ENCODE data around the gene CCND1. TPM values are rescaled to one million over a fixed set of nuclear protein-coding genes. Genes with fewer than 3 reads are reported as not detected.

Gene CCND1
- total and polyA plus RNA-seq, 9 donors, result 52.3 to 121 (median 74.7) TPM

GRCh38 chr11:69657456-69657910 is 16.5 kb downstream of the CCND1 start:
- WGBS (ENCODE audit: insufficient coverage), result 83% methylated on average over 12 of the region's 14 CpGs
- Histone ChIP-seq H3K4me3 (ENCODE audit: low read length) (no peak overlapping the region), H3K27ac (ENCODE audit: low read length) (no peak overlapping the region), H3K36me3 (ENCODE audit: control insufficient read depth, insufficient read depth, low read length) (peaks cover 18% of the 10 kb centered on the region), H3K9me3 (replicated peaks; ENCODE audit: control insufficient read depth, low read depth, low read length) (no peaks in the 10 kb centered on the region), H3K4me1 (ENCODE audit: control insufficient read depth, insufficient read depth, low read length) (peaks cover 18% of the 10 kb centered on the region), H3K27me3 (ENCODE audit: control insufficient read depth, insufficient read depth, low read length) (no peaks in the 10 kb centered on the region)
- DNase-seq, result no peak

- Histone ChIP-seq H3K9me3 (replicated peaks; ENCODE audit: control insufficient read depth, low read depth, low read length) (no peaks in the 10 kb centered on the region), H3K27ac (ENCODE audit: low read length) (no peak overlapping the region), H3K4me3 (ENCODE audit: low read length) (no peak overlapping the region), H3K36me3 (ENCODE audit: control insufficient read depth, insufficient read depth, low read length) (peaks cover 16% of the 10 kb centered on the region), H3K27me3 (ENCODE audit: control insufficient read depth, insufficient read depth, low read length) (no peaks in the 10 kb centered on the region), H3K4me1 (ENCODE audit: control insufficient read depth, insufficient read depth, low read length) (peaks cover 18% of the 10 kb centered on the region)
- DNase-seq, result no peak
- WGBS (ENCODE audit: insufficient coverage), result 29% methylated on average over 25 of the region's 27 CpGs
Observed at GRCh38 chr11:69657911-69658625, 17.1 kb downstream of the CCND1 start.

- WGBS (ENCODE audit: insufficient coverage), result 69% methylated on average over 13 of the region's 18 CpGs
- peaks cover 18% of the 10 kb centered on the region for H3K4me1 ChIP-seq (ENCODE audit: control insufficient read depth, insufficient read depth, low read length)
- DNase-seq, result no peak
- H3K27ac ChIP-seq (ENCODE audit: low read length), result no peak overlapping the region
- H3K36me3 ChIP-seq (ENCODE audit: control insufficient read depth, insufficient read depth, low read length), result peaks cover 20% of the 10 kb centered on the region
- H3K4me3 ChIP-seq (ENCODE audit: low read length), result no peak overlapping the region
- H3K27me3 ChIP-seq (ENCODE audit: control insufficient read depth, insufficient read depth, low read length), result no peaks in the 10 kb centered on the region
- H3K9me3 ChIP-seq (replicated peaks; ENCODE audit: control insufficient read depth, low read depth, low read length), result no peaks in the 10 kb centered on the region
Observed at GRCh38 chr11:69658626-69659450, 17.9 kb downstream of the CCND1 start.

GRCh38 chr11:69659591-69659990 is 18.6 kb downstream of the CCND1 start:
- WGBS (ENCODE audit: insufficient coverage), result 98% methylated on average over 11 of the region's 12 CpGs
- H3K9me3 ChIP-seq (replicated peaks; ENCODE audit: control insufficient read depth, low read depth, low read length), result no peaks in the 10 kb centered on the region
- H3K27me3 ChIP-seq (ENCODE audit: control insufficient read depth, insufficient read depth, low read length), result no peaks in the 10 kb centered on the region
- H3K36me3 ChIP-seq (ENCODE audit: control insufficient read depth, insufficient read depth, low read length), result peaks cover 20% of the 10 kb centered on the region
- no peak for DNase-seq
- no peak overlapping the region for H3K4me3 ChIP-seq (ENCODE audit: low read length)
- no peak overlapping the region for H3K27ac ChIP-seq (ENCODE audit: low read length)
- H3K4me1 ChIP-seq (ENCODE audit: control insufficient read depth, insufficient read depth, low read length), result peaks cover 18% of the 10 kb centered on the region

GRCh38 chr11:69660001-69660500 is 19.1 kb downstream of the CCND1 start:
- 88% methylated on average over 3 of the region's 4 CpGs for WGBS (ENCODE audit: insufficient coverage)

DNA sequence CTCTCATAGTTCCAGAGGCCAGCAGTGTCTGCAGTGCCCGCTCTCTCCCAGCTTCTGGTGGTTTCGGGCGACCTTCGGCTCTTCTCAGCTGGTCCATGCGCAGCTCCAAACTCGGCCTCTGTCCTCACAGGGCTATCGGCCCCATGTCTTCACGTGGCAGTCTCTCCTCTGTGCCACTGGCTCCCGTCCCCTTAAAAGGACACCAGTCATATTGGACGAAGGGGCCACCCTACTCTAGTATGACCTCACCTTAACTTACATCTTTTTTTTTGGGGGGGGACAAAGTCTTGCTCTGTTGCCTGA is 20.4 kb downstream of the CCND1 start:
- 75% methylated on average over 7 of the region's 10 CpGs for WGBS (ENCODE audit: insufficient coverage)
- H3K4me3 ChIP-seq (ENCODE audit: low read length), result no peak overlapping the region
- H3K9me3 ChIP-seq (replicated peaks; ENCODE audit: control insufficient read depth, low read depth, low read length), result no peaks in the 10 kb centered on the region
- no peaks in the 10 kb centered on the region for H3K27me3 ChIP-seq (ENCODE audit: control insufficient read depth, insufficient read depth, low read length)
- no peak for DNase-seq
- H3K36me3 ChIP-seq (ENCODE audit: control insufficient read depth, insufficient read depth, low read length), result peaks cover 31% of the 10 kb centered on the region
- peaks cover 18% of the 10 kb centered on the region for H3K4me1 ChIP-seq (ENCODE audit: control insufficient read depth, insufficient read depth, low read length)
- H3K27ac ChIP-seq (ENCODE audit: low read length), result no peak overlapping the region

More at GRCh38 chr11:69660001-69660500, 19.1 kb downstream of the CCND1 start:
- no peak overlapping the region for H3K27ac ChIP-seq (ENCODE audit: low read length)
- no peaks in the 10 kb centered on the region for H3K9me3 ChIP-seq (replicated peaks; ENCODE audit: control insufficient read depth, low read depth, low read length)
- peaks cover 22% of the 10 kb centered on the region for H3K36me3 ChIP-seq (ENCODE audit: control insufficient read depth, insufficient read depth, low read length)
- no peaks in the 10 kb centered on the region for H3K27me3 ChIP-seq (ENCODE audit: control insufficient read depth, insufficient read depth, low read length)
- DNase-seq, result no peak
- peaks cover 18% of the 10 kb centered on the region for H3K4me1 ChIP-seq (ENCODE audit: control insufficient read depth, insufficient read depth, low read length)
- no peak overlapping the region for H3K4me3 ChIP-seq (ENCODE audit: low read length)

DNA sequence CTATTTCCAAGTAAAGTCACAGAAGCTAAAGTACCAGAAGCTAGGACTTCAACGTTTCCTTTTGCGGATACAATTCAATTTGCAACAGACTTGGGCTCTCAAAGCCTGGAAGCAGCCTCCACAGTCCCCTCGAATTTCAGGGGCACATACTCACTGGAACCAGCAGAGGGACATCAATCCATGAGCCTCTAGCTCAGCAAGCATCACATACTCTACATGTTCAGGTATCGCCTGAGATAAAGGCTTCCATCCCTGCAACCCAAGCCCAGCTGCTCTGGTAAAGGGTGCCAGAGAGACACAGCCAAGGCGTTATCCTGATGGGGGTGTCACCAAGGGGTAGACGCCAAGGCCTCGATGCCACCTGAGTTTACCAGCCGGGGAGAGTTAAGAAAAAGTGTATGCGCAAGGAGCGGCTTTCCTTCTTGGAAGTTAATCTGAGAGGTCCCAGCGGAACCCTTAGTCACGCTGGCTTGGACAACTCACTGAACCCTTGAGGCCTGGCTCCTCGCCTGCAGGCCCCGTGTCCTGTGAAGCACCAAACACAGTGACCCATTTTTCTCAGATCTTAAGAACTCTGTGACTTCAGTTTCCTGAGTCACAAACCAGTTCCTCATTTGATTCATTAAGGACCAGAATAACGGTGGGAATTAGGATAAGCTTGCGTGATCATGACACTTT is 21.2 kb downstream of the CCND1 start:
- Histone ChIP-seq H3K36me3 (ENCODE audit: control insufficient read depth, insufficient read depth, low read length) (peaks cover 38% of the 10 kb centered on the region), H3K27me3 (ENCODE audit: control insufficient read depth, insufficient read depth, low read length) (no peaks in the 10 kb centered on the region), H3K27ac (ENCODE audit: low read length) (no peak overlapping the region), H3K4me1 (ENCODE audit: control insufficient read depth, insufficient read depth, low read length) (peaks cover 18% of the 10 kb centered on the region), H3K9me3 (replicated peaks; ENCODE audit: control insufficient read depth, low read depth, low read length) (no peaks in the 10 kb centered on the region), H3K4me3 (ENCODE audit: low read length) (no peak overlapping the region)
- no peak for DNase-seq
- WGBS (ENCODE audit: insufficient coverage), result 65% methylated on average over 15 of the region's 16 CpGs

GRCh38 chr11:69662806-69663205 is 21.9 kb downstream of the CCND1 start:
- WGBS (ENCODE audit: insufficient coverage), result 70% methylated on average over 5 of the region's 13 CpGs
- no peak for DNase-seq
- H3K36me3 ChIP-seq (ENCODE audit: control insufficient read depth, insufficient read depth, low read length), result peaks cover 44% of the 10 kb centered on the region

GRCh38 chr11:69663326-69663725 is 22.4 kb downstream of the CCND1 start:
- H3K4me3 ChIP-seq (ENCODE audit: low read length), result no peak overlapping the region
- H3K27ac ChIP-seq (ENCODE audit: low read length), result no peak overlapping the region
- peaks cover 8% of the 10 kb centered on the region for H3K4me1 ChIP-seq (ENCODE audit: control insufficient read depth, insufficient read depth, low read length)
- H3K27me3 ChIP-seq (ENCODE audit: control insufficient read depth, insufficient read depth, low read length), result no peaks in the 10 kb centered on the region
- DNase-seq, result no peak
- WGBS (ENCODE audit: insufficient coverage), result 95% methylated on average over 5 of the region's 6 CpGs
- peaks cover 47% of the 10 kb centered on the region for H3K36me3 ChIP-seq (ENCODE audit: control insufficient read depth, insufficient read depth, low read length)
- no peaks in the 10 kb centered on the region for H3K9me3 ChIP-seq (replicated peaks; ENCODE audit: control insufficient read depth, low read depth, low read length)

More at GRCh38 chr11:69662806-69663205, 21.9 kb downstream of the CCND1 start:
- no peaks in the 10 kb centered on the region for H3K27me3 ChIP-seq (ENCODE audit: control insufficient read depth, insufficient read depth, low read length)
- H3K9me3 ChIP-seq (replicated peaks; ENCODE audit: control insufficient read depth, low read depth, low read length), result no peaks in the 10 kb centered on the region
- H3K27ac ChIP-seq (ENCODE audit: low read length), result no peak overlapping the region
- no peak overlapping the region for H3K4me3 ChIP-seq (ENCODE audit: low read length)
- peaks cover 14% of the 10 kb centered on the region for H3K4me1 ChIP-seq (ENCODE audit: control insufficient read depth, insufficient read depth, low read length)
